K562 (cell line): ENCODE results near the gene FGF12. TPM values are rescaled to one million over a fixed set of nuclear protein-coding genes. Genes with fewer than 3 reads are reported as not detected.

Experiments
- ATAC-seq: fragments of 200-7000 bp; cut with Tn5 transposase; 3 replicates; pipeline ENCODE4 v1.9.1; 2020; ENCODE audit warnings: moderate library complexity
- BruUV-seq: library from RNA; stranded (reverse); fragments of 400-500 nt; replicated peaks from 2 replicates; lab custom pipeline; 2021; lab: Mats Ljungman, UMichigan
- CTCF ChIA-PET: fragments of 300-600 bp; formaldehyde crosslinking; extraction: SDS; loops from one replicate; lab custom pipeline; 2021; ENCODE audit warnings: low intra/inter-chr PET ratio; lab: Yijun Ruan, JAX
- POLR2A ChIA-PET: fragments of 300-600, 350-650 bp; sonication (Branson Sonifier 250); formaldehyde crosslinking; extraction: SDS; loops from one replicate; lab custom pipeline; 2021; ENCODE audit warnings: antibody characterized with exemption, inconsistent platforms; lab: Yijun Ruan, JAX
- DNase-seq, 4 experiments: peaks; one replicate each; pipeline versions ENCODE4 v3.0.0 to v3.0.0-alpha.2; 2011 to 2018; ENCODE audit warnings: low spot score in 3 of 4, mixed read lengths in 3 of 4; ENCODE audit errors: extremely low read depth in 1 of 4
- FAIRE-seq: peaks from 2 replicates; lab custom pipeline; 2011; peaks lifted over from hg19 to GRCh38; lab: Jason Lieb, UNC
- H2AFZ ChIP-seq: 2 replicates; pipeline ENCODE4 v1.6.0; 2011; ENCODE audit warnings: low read depth, low read length, control low read depth, inconsistent platforms
- H3K27ac ChIP-seq: fragments of 200-600 bp; 3 replicates; pipeline ENCODE4 v1.8.0; 2011; ENCODE audit warnings: low read depth, mild to moderate bottlenecking, control low read depth, inconsistent platforms, low read length, moderate library complexity, mixed read lengths; ENCODE audit errors: extremely low read depth
- H3K27me3 ChIP-seq, 2 experiments: fragments of 300-600 bp in 1 of 2; 2 replicates in 1 of 2; 3 replicates in 1 of 2; pipeline versions ENCODE4 v1.6.0 to v1.8.0; 2011; ENCODE audit warnings: inconsistent platforms in 2 of 2, low read length in 2 of 2, mild to moderate bottlenecking in 1 of 2, mixed read lengths in 1 of 2, moderate library complexity in 1 of 2; ENCODE audit not compliant: control insufficient read depth in 2 of 2, insufficient read depth in 2 of 2
- H3K36me3 ChIP-seq: fragments of 300-600 bp; 3 replicates; pipeline ENCODE4 v1.8.0; 2011; ENCODE audit warnings: mild to moderate bottlenecking, low read length, inconsistent platforms; ENCODE audit not compliant: control insufficient read depth, insufficient read depth
- H3K4me1 ChIP-seq, 2 experiments: fragments of 200-600 bp in 1 of 2; replicated peaks in 1 of 2; 2 replicates in 1 of 2; 3 replicates in 1 of 2; pipeline versions ENCODE4 v1.5.1 to v1.8.0; 2011; ENCODE audit warnings: inconsistent platforms in 2 of 2, low read length in 2 of 2, mild to moderate bottlenecking in 1 of 2, mixed read lengths in 1 of 2, moderate library complexity in 1 of 2; ENCODE audit not compliant: control insufficient read depth in 2 of 2, insufficient read depth in 2 of 2
- H3K4me2 ChIP-seq: 2 replicates; pipeline ENCODE4 v1.6.1; 2011; ENCODE audit warnings: low read length, control low read depth, inconsistent platforms, mixed read lengths; ENCODE audit not compliant: insufficient read depth
- H3K4me3 ChIP-seq: fragments of 200-600 bp; sonication (generic), shearing (Covaris generic); 2 replicates; pipeline ENCODE4 v1.5.1; 2016; ENCODE audit warnings: control low read depth, inconsistent platforms
- H3K79me2 ChIP-seq: fragments of 200-600 bp; 3 replicates; pipeline ENCODE4 v1.8.0; 2011; ENCODE audit warnings: low read length, inconsistent platforms; ENCODE audit not compliant: control insufficient read depth, insufficient read depth
- H3K9ac ChIP-seq, 2 experiments: 2 replicates each; pipeline versions ENCODE4 v1.6.0 to v1.6.1; 2011; ENCODE audit warnings: low read depth in 2 of 2, low read length in 2 of 2, control low read depth in 1 of 2, inconsistent platforms in 1 of 2, mild to moderate bottlenecking in 1 of 2, mixed read lengths in 1 of 2; ENCODE audit not compliant: insufficient read depth in 1 of 2
- H3K9me1 ChIP-seq: one replicate; pipeline ENCODE4 v1.6.0; 2011; ENCODE audit warnings: inconsistent platforms, mild to moderate bottlenecking, low read length, moderate library complexity; ENCODE audit not compliant: control insufficient read depth, insufficient read depth
- H3K9me3 ChIP-seq: replicated peaks from 2 replicates; pipeline ENCODE4 v1.5.1; 2011; ENCODE audit warnings: low read depth, low read length, inconsistent platforms; ENCODE audit not compliant: control insufficient read depth, insufficient read depth
- H4K20me1 ChIP-seq: replicated peaks from 2 replicates; pipeline ENCODE4 v1.6.1; 2011; ENCODE audit warnings: low read length, inconsistent platforms, mixed read lengths; ENCODE audit not compliant: control insufficient read depth, insufficient read depth
- HNRNPLL ChIP-seq: fragments of 200-400 bp; formaldehyde crosslinking; IDR thresholded peaks from 2 replicates; pipeline ENCODE4 v1.6.1; 2017; ENCODE audit warnings: low read length, low read depth, mild to moderate bottlenecking; ENCODE audit not compliant: poor library complexity, severe bottlenecking
- SPI1 ChIP-seq: IDR thresholded peaks from 2 replicates; pipeline ENCODE4 v1.6.1; 2011; ENCODE audit warnings: low read depth, low read length, control low read depth, borderline replicate concordance
- WGBS: fragments of 100-300 bp; shearing (Covaris generic); methylation state at CpG from one replicate; pipeline ENCODE4 v1.1.6; 2016; ENCODE audit warnings: low coverage, mixed read lengths; ENCODE audit not compliant: insufficient coverage; ENCODE audit errors: missing lambda C conversion rate; 5-methylcytosine and 5-hydroxymethylcytosine counted together
- in situ Hi-C: fragments of 300-500 bp; cut with MboI; formaldehyde crosslinking; loops from 4 replicates; pipeline ENCODE4 v1.15.0; 2018; ENCODE audit warnings: inconsistent platforms, mixed read lengths
- intact Hi-C: fragments of 100-400 bp; cut with micrococcal nuclease; formaldehyde crosslinking; loops from 2 replicates; pipeline ENCODE4 v1.14.2; 2022
- polyA plus RNA-seq, 8 experiments: library from polyadenylated mRNA; depleted of rRNA in 4 of 8; stranded (reverse) in 5 of 8; unstranded in 3 of 8; fragments of >200 nt; fragmentation: Nextera tagmentation in 2 of 8; fragmentation: Illumina TruSeq in 1 of 8; extraction: Ambion mirVana in 2 of 8; extraction: Trizol in 1 of 8; gene quantifications; 2 replicates each; pipeline versions ENCODE4 v1.2.1 to v1.2.3, GENCODE V29; 2011 to 2014; ENCODE audit warnings: inconsistent platforms in 1 of 8, missing spikeins in 1 of 8
- total RNA-seq, 7 experiments: library from RNA; depleted of rRNA in 6 of 7; stranded (reverse); fragments of >200 nt in 6 of 7; fragmentation: Illumina TruSeq in 2 of 7; extraction: Trizol in 2 of 7; gene quantifications; 2 replicates each; pipeline versions ENCODE4 v1.2.1 to v1.2.3, GENCODE V29; 2011 to 2021; ENCODE audit warnings: low replicate concordance in 1 of 7
- TF ChIP-seq, protein P1 (sequence below): sonication (generic); IDR thresholded peaks from 2 replicates; pipeline ENCODE4 v1.6.1; 2016

FGF12 gene
- total and polyA plus RNA-seq, 9 of the 15 experiments (the other 6 are each of a cell fraction or from before 2014, with no cell fraction given) = not detected

DNA sequence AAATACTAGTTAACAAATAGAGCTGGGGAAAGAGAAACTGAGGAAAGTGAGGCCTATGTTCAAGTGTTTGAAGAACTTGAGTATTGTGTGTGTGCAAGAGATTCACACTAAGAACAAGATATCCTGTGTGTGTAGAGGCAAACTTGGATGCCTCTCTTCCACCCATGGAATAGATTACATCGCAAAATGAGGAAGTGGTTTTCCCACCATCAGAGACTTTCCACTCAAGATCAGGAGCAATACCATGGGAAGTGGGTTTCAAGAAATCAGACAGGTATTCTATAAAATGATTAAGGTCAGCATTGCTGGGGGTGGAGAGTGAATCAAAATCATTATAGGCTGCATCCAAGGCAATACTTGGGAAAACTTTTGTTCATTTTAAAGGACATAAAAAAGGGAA lies 308.0 kb downstream of the FGF12 start:
- peak; percentile 68; the same call in 1 of the 2 replicates for TF ChIP-seq SPI1
- TF ChIP-seq, protein P1, sequence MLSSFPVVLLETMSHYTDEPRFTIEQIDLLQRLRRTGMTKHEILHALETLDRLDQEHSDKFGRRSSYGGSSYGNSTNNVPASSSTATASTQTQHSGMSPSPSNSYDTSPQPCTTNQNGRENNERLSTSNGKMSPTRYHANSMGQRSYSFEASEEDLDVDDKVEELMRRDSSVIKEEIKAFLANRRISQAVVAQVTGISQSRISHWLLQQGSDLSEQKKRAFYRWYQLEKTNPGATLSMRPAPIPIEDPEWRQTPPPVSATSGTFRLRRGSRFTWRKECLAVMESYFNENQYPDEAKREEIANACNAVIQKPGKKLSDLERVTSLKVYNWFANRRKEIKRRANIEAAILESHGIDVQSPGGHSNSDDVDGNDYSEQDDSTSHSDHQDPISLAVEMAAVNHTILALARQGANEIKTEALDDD = no peak
- ATAC-seq = no peak
- CTCF ChIA-PET = no interaction called here
- Histone ChIP-seq H3K27me3 (no peaks in the 10 kb centered on the region), H3K27ac (no peak overlapping the region), H3K36me3 (no peaks in the 10 kb centered on the region), H3K4me1 (no peaks in the 10 kb centered on the region), H3K4me3 (no peak overlapping the region), H4K20me1 (no peaks in the 10 kb centered on the region), H3K9ac (no peak overlapping the region), H3K79me2 (no peaks in the 10 kb centered on the region), H3K4me2 (no peak overlapping the region), H3K9me3 (no peaks in the 10 kb centered on the region; the same call in 1 of the 2 replicates), H3K9me1 (no peaks in the 10 kb centered on the region), H2AFZ (no peak overlapping the region)
- no peak for DNase-seq
- no TSS peak for BruUV-seq
- FAIRE-seq = no peak
- intact Hi-C loops (no loop called here), in situ Hi-C loops (no loop called here)
- POLR2A ChIA-PET = no interaction called here
- 0% methylated on average over 1 of the region's 1 CpG for WGBS

DNA sequence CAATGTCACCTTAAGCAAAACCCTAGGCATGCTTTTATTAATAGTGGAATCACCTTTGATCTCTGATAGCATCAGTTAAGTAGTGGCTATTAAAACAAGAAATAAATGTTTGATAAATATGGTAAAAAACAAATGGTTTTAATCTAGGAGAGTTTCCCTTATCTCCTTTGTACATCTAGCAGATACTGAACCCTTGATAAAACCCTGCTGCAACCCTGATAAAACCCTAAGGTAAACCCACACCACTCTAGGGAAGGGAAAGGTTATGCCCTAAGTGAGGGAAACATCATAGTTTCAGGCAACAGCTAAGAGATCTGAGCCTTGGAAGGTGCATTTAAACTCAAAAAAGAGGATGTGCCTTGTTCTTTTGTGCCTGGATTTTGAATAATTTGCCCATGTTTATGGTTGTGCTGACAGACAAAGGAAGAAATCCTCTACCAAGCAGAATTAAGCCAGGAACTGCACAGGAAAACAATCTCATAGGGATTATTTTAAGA lies 309.7 kb downstream of the FGF12 start:
- Histone ChIP-seq H3K9me3 (no peaks in the 10 kb centered on the region; the same call in 1 of the 2 replicates), H2AFZ (no peak overlapping the region), H3K9ac (no peak overlapping the region), H3K4me1 (no peaks in the 10 kb centered on the region), H3K4me3 (no peak overlapping the region), H3K9me1 (no peaks in the 10 kb centered on the region), H3K27ac (no peak overlapping the region), H3K4me2 (no peak overlapping the region), H3K79me2 (no peaks in the 10 kb centered on the region), H4K20me1 (no peaks in the 10 kb centered on the region), H3K27me3 (no peaks in the 10 kb centered on the region), H3K36me3 (no peaks in the 10 kb centered on the region)
- intact Hi-C loops = no loop called here
- ATAC-seq = no peak
- CTCF ChIA-PET = no interaction called here
- FAIRE-seq = no peak
- BruUV-seq = no TSS peak
- POLR2A ChIA-PET = interaction anchor here (0.7 kb wide), 1 partner anchor 21 kb away, joined by 4 read pairs; no protein-coding TSS in a partner anchor
- in situ Hi-C loops = no loop called here
- TF ChIP-seq HNRNPLL = no peak
- no peak for DNase-seq
